ENCODE measurements around the gene ADK. TPM values are rescaled to one million over a fixed set of nuclear protein-coding genes. Genes with fewer than 3 reads are reported as not detected.

ADK gene
- total and polyA plus RNA-seq, 8 donors = 7.2 to 66.1 (median 21.5) TPM

DNA sequence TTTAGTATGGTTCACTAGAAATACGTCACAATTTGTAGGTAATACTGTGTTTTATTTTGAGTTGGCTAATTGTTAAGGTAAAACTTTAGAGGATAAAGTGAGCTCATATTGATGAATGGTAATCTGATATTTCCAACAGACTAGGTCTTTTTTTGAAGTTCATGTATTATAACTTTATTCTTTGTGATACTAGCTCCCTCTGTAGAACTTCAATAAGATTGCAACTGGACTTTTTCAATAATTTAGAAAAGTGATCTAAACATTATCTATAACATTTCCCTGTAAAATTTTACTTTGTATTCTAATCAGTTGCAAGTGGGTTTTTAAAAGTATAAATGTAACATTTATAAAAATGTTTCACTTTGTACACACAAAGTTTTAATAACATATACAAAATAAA lies 83.5 kb downstream of the ADK start:
- Histone ChIP-seq H3K4me1 (peaks cover 0 to 18% (median 8%) of the 10 kb centered on the region in 4 donors), H3K36me3 (no peaks in the 10 kb centered on the region), H3K9me3 (no peaks in the 10 kb centered on the region), H3K4me3 (no peak overlapping the region), H3K27me3 (no peaks in the 10 kb centered on the region), H3K27ac (no peak overlapping the region)
- no peak for DNase-seq
- 62 to 75% (median 71%) methylated on average over 1 of the region's 1 CpG for WGBS, 5 donors
- intact Hi-C loops (cut with DNase I; ENCODE audit: low total_unique reads) = no loop called here
- no peak for TF ChIP-seq POLR2A (IDR thresholded peaks at IDR 0.05)
- TF ChIP-seq, protein P1, sequence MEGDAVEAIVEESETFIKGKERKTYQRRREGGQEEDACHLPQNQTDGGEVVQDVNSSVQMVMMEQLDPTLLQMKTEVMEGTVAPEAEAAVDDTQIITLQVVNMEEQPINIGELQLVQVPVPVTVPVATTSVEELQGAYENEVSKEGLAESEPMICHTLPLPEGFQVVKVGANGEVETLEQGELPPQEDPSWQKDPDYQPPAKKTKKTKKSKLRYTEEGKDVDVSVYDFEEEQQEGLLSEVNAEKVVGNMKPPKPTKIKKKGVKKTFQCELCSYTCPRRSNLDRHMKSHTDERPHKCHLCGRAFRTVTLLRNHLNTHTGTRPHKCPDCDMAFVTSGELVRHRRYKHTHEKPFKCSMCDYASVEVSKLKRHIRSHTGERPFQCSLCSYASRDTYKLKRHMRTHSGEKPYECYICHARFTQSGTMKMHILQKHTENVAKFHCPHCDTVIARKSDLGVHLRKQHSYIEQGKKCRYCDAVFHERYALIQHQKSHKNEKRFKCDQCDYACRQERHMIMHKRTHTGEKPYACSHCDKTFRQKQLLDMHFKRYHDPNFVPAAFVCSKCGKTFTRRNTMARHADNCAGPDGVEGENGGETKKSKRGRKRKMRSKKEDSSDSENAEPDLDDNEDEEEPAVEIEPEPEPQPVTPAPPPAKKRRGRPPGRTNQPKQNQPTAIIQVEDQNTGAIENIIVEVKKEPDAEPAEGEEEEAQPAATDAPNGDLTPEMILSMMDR (IDR thresholded peaks at IDR 0.05) = peak in 4 of 7 experiments; percentile 21 to 37 (median 36)
- TF ChIP-seq POLR2AphosphoS5 (IDR thresholded peaks at IDR 0.05) = no peak
- no peak for TF ChIP-seq EP300 (IDR thresholded peaks at IDR 0.05)

DNA sequence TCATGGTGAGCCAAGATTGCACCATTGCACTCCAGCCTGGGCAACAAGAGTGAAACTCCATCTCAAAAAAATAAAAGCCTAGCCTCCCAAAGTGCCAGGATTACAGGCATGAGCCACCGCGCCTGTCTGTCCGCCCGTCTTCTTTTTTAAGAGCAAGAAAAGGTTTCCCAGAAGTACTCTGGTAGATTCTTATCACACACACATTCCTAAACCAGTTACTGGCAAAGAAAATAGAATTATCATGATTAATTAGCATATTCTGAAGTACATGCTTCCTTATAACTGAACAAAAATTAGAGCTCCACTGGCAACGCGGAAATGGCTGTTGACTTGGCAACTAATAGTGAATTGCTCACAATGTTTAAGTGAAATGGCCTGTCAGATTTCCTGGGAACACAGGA lies 87.0 kb downstream of the ADK start:
- DNase-seq = peak; percentile 45 to 73
- intact Hi-C loops (cut with DNase I; ENCODE audit: low total_unique reads) = no loop called here
- TF ChIP-seq POLR2A (IDR thresholded peaks at IDR 0.05) (no peak), POLR2AphosphoS5 (IDR thresholded peaks at IDR 0.05) (peak in 1 of 3 donors; percentile 34), EP300 (IDR thresholded peaks at IDR 0.05) (no peak)
- TF ChIP-seq, protein P1 (IDR thresholded peaks at IDR 0.05) = no peak
- Histone ChIP-seq H3K4me3 (no peak overlapping the region), H3K27ac (peak overlapping the region in 4 of 5 donors; percentile 17 to 68 (median 48)), H3K9me3 (no peaks in the 10 kb centered on the region), H3K4me1 (peaks cover 0 to 18% (median 8%) of the 10 kb centered on the region in 4 donors), H3K27me3 (no peaks in the 10 kb centered on the region), H3K36me3 (peaks cover 3 to 6% (median 4%) of the 10 kb centered on the region in 4 donors)
- WGBS, 5 donors = 34 to 56% (median 48%) methylated on average over 6 of the region's 6 CpGs

DNA sequence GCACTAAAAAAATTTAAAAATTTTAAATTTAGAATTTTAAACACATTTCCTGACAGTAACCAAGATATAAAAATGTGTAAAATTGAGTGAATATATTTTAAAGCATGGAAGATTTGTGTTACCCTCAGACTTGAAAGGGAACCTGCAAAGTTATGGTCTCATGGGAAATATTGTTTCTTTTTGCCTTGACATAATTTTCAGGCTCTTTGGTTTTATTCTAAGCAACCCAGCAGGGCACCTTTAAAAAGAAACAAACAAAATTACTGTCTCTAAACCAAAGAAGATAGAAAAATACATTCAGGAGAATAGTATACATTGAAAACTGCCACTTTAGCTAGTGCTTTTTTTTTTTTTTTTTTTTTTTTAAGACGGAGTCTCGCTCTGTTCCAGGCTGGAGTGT lies 87.5 kb downstream of the ADK start:
- WGBS, 5 donors = 78 to 95% (median 87%) methylated on average over 2 of the region's 2 CpGs
- TF ChIP-seq EP300 (IDR thresholded peaks at IDR 0.05) (no peak), POLR2AphosphoS5 (IDR thresholded peaks at IDR 0.05) (no peak)
- peak overlapping the region in 4 of 5 donors; percentile 17 to 68 (median 48) for H3K27ac ChIP-seq

DNA sequence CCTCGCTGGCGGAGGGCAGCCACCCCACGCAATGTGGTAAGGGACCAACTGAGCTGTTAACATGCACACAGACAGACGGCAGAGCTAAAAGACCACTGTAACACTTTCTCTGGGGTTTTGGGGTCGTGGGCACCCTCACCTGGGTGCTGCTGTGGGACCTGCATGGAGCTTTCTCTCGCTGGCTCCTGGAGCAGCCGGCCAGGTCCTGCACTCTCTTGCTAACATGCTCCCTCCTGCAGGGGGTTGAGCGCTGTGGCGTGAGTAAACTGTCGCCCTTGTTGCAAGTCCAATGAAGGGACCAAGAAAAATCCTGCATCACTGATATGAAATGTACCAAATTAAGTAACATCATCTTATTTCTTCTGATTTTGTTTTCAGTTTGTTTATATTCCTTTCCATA lies 92.0 kb downstream of the ADK start:
- Histone ChIP-seq H3K4me3 (no peak overlapping the region), H3K36me3 (peaks cover 4 to 12% (median 9%) of the 10 kb centered on the region in 4 donors), H3K27ac (no peak overlapping the region), H3K4me1 (peaks cover 0 to 13% (median 6%) of the 10 kb centered on the region in 4 donors), H3K27me3 (no peaks in the 10 kb centered on the region), H3K9me3 (no peaks in the 10 kb centered on the region)
- WGBS, 5 donors = 86 to 95% (median 92%) methylated on average over 10 of the region's 10 CpGs
- intact Hi-C loops (cut with DNase I; ENCODE audit: low total_unique reads) = no loop called here
- DNase-seq = no peak
- TF ChIP-seq, protein P1 (IDR thresholded peaks at IDR 0.05) = no peak
- TF ChIP-seq POLR2AphosphoS5 (IDR thresholded peaks at IDR 0.05) = no peak
- no peak for TF ChIP-seq POLR2A (IDR thresholded peaks at IDR 0.05)
- TF ChIP-seq EP300 (IDR thresholded peaks at IDR 0.05) = no peak

More for the DNA sequence above, 87.5 kb downstream of the ADK start:
- Histone ChIP-seq H3K27me3 (no peaks in the 10 kb centered on the region), H3K9me3 (no peaks in the 10 kb centered on the region), H3K36me3 (peaks cover 4 to 11% (median 8%) of the 10 kb centered on the region in 4 donors), H3K4me3 (no peak overlapping the region), H3K4me1 (peaks cover 0 to 18% (median 8%) of the 10 kb centered on the region in 4 donors)
- intact Hi-C loops (cut with DNase I; ENCODE audit: low total_unique reads) = no loop called here
- no peak for DNase-seq

DNA sequence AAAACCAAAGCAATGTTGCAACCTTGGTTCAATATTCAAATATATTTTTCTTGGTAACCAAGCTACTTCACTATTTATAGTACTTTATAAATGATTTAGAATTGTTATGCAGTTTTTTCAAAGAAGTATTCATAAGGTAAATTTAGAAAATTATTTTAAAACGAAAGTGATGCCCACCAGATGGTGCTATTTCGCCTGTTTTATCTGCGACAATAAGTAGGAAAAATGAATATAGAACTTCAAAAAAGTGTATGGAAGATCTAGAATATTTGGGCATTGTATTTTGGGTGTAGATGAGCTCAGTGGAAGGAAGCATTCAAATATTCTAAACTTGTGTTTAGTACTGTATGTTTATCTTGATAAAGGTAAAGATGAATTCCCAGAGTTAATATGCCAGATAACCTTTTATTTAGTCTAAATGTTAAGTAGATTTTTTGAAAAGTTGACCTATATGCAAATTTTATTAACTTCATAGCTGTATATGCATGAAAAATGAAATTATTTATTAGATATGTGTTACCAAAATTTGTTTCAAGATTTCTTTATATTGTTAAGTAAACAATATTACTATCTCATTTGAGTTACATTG lies 93.2 kb downstream of the ADK start:
- Histone ChIP-seq H3K4me3 (no peak overlapping the region), H3K9me3 (no peaks in the 10 kb centered on the region), H3K27ac (no peak overlapping the region), H3K4me1 (peaks cover 0 to 2% (median under 1%) of the 10 kb centered on the region in 4 donors), H3K27me3 (no peaks in the 10 kb centered on the region), H3K36me3 (peaks cover 4 to 12% (median 9%) of the 10 kb centered on the region in 4 donors)
- peak in 1 of 2 donors; percentile 77 for DNase-seq
- TF ChIP-seq, protein P1 (IDR thresholded peaks at IDR 0.05) = peak in 4 of 7 experiments; percentile 13 to 42 (median 34)
- TF ChIP-seq EP300 (IDR thresholded peaks at IDR 0.05) (no peak), POLR2AphosphoS5 (IDR thresholded peaks at IDR 0.05) (no peak), POLR2A (IDR thresholded peaks at IDR 0.05) (no peak)
- intact Hi-C loops (cut with DNase I; ENCODE audit: low total_unique reads) = no loop called here
- 2 to 8% (median 5%) methylated on average over 3 of the region's 3 CpGs for WGBS, 5 donors

Measured in stomach (tissue), 9 donors.